ENCODE measurements around the gene PADI2. TPM values are rescaled to one million over a fixed set of nuclear protein-coding genes. Genes with fewer than 3 reads are reported as not detected.

Gene PADI2
- total RNA-seq, 2 donors from 2014 or later = 1.00 to 1.6 TPM

GRCh38 chr1:17141441-17142197, 22.4 kb upstream of the PADI2 start:
- intact Hi-C loops (cut with DNase I) = no loop called here
- DNase-seq (ENCODE audit: low spot score) = no peak

- intact Hi-C loops (cut with DNase I) = no loop called here
Observed at GRCh38 chr1:17140279-17140678, 21.0 kb upstream of the PADI2 start.

DNA sequence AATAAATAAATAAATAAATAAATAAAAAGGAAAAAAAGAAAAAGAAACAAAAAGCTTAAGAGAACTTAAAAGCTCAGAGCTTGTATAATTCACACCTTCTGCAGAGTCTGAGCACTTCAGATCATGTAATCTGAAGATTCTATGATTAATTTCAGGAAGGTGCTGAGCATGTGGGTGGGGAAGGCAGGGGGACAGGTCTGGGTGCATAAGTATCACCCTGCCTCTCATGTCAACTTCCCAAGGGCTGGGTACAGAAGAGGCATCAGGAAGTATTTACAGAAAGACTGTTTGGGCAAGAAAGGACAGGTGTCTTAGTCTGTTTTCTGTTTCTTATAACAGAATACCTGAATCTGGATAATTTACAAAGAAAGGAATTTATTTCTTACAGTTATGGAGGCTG, 20.4 kb upstream of the PADI2 start:
- no peak for DNase-seq (ENCODE audit: low spot score)
- intact Hi-C loops (cut with DNase I) = no loop called here

More at GRCh38 chr1:17140279-17140678, 21.0 kb upstream of the PADI2 start:
- DNase-seq (ENCODE audit: low spot score) = no peak

- DNase-seq (ENCODE audit: low spot score) = no peak
- intact Hi-C loops (cut with DNase I) = no loop called here
Observed at GRCh38 chr1:17137441-17137840, 18.2 kb upstream of the PADI2 start.

DNA sequence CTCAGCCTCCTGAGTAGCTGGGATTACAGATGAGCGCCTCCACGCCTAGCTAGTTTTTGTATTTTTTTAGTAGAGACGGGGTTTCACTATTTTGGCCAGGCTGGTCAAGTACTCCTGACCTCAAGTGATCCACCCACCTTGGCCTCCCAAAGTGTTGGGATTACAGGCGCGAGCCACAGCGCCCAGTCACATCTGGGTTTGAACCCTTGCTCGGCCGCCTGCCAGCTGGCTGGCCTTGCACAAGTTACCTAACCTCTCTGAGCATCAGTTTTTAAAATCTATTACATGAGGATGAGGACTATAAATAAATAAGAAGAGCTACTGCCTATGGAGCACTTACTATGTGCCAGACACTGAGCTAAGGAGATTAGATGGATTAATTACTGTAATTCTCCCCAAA, 17.7 kb upstream of the PADI2 start:
- DNase-seq (ENCODE audit: low spot score) = no peak
- intact Hi-C loops (cut with DNase I) = no loop called here

DNA sequence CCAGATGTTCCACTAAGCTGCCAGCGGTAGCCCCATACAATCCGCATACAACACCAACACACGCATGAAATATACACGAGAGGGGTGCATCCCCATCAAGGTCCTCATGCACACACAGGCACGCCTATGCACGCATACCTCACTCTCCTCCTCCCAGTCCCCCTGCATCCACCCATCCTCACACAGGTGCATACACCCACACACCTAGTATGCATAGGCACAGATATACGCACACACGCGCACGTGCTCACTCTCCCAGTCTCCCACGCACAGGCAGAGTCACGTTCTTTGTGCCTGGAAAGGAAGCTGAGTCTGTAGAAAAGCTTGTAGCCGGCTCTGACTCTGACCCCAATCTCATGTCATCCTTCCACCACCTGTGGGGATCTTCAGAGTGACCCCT, 16.9 kb upstream of the PADI2 start:
- no peak for DNase-seq (ENCODE audit: low spot score)
- intact Hi-C loops (cut with DNase I) = no loop called here

- DNase-seq (ENCODE audit: low spot score) = no peak
- intact Hi-C loops (cut with DNase I) = no loop called here
Observed at GRCh38 chr1:17135530-17135929, 16.3 kb upstream of the PADI2 start.

- DNase-seq (ENCODE audit: low spot score) = no peak
- intact Hi-C loops (cut with DNase I) = no loop called here
Observed at GRCh38 chr1:17134724-17135123, 15.5 kb upstream of the PADI2 start.

- DNase-seq (ENCODE audit: low spot score) = no peak
- intact Hi-C loops (cut with DNase I) = no loop called here
Observed at GRCh38 chr1:17134034-17134433, 14.8 kb upstream of the PADI2 start.

GRCh38 chr1:17130138-17130635, 10.9 kb upstream of the PADI2 start:
- intact Hi-C loops (cut with DNase I) = no loop called here
- DNase-seq (ENCODE audit: low spot score) = no peak

- intact Hi-C loops (cut with DNase I) = no loop called here
- no peak for DNase-seq (ENCODE audit: low spot score)
Observed at GRCh38 chr1:17128361-17128760, 9.1 kb upstream of the PADI2 start.

- peak; percentile 97 for DNase-seq (ENCODE audit: low spot score)
- intact Hi-C loops (cut with DNase I) = loop anchor here (2.0 kb wide), 2 partner anchors 109 to 111 kb away; no protein-coding TSS in a partner anchor
Observed at GRCh38 chr1:17125756-17126237, 6.5 kb upstream of the PADI2 start.

DNA sequence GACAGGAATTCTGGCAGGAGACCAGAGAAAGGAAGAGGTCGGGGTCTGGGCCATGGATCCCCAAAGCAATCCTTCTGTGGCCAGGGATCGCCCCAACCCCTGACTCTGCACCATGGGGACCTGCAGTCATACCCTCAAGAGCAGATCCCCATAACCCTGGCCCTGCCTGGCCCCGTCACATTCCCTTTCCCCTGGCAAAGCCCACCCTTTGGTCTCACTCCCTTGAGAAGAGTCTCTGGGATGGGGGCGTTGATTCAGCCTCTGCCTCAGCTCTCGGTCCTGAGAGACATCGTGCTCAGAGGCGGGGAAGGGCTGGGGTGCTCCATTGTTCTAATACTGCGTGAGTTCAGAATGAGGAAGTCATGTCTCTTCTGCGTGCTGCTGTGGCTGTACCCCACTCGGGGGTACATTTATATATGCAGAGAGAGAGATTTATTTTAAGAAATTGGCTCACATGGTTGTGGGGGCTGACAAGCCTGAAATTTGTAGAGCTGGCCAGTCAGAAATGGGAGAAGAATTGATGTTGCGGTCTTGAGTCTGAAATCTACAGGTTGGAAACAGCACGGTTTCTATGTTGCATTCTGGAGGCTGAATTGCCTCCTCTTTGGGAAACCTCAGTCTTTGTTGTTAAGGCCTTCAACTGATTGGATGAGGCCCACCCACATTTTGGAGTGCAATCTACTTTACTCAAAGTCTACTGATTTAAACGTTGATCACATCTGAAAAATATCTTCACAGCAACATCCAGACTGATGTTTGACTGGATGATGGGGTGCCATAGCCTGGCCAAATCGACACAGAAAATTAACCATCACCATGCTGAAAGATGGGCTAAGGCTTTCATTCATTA, 4.2 kb upstream of the PADI2 start:
- no peak for DNase-seq (ENCODE audit: low spot score)
- intact Hi-C loops (cut with DNase I) = loop anchor here in 1 of 2 donors (2.0 kb wide), 1 partner anchor 113 kb away; no protein-coding TSS in a partner anchor

DNA sequence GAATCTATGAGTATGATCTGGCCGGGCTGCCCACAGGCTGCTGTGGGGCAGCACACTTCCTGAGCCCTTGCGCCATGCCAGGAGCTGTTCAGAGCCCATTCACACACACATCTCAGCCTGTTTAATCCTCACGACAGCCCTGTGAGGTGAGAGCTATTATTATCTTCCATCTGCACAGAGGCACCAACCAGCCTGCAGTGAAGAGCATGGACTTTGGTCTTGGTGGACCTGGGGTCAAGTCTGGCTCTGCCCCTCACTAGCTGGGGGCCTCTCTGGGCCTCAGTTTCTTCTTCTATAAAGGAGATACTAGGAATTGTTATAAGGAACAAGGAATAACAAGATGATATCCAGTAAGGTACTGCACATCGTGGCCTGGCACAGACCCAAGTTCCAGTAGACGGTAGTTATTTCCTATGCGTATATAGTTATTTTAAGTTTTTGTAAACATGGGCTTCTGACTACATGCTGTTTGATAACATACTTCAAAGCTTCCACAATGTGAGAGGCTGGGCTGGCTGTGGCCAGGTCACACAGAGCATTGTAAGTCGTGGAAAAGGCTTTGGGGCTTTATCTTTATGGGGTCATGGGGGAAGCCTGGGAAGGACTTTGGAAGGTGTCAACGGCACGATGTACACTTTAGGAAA, 3.4 kb upstream of the PADI2 start:
- intact Hi-C loops (cut with DNase I) = no loop called here

DNA sequence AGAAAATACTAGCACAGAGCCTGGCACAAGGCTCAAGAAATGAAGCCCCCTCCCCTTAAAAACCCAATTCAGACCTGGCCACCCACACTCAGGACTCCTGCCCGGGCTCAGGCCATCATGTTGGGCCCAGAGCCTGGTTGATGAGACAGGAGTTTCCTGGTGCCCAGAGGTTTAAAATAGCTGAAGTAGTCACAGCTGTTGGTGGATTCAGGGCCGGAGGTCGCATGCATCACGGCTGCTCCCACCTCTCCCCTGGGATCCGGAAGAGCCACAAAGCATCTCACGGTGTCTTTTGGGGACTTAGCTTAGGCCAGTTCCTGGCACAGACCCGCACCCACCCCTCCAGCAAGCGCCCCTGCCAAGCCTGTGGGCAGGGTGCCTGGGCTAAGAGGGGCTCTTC, 2.6 kb upstream of the PADI2 start:
- DNase-seq (ENCODE audit: low spot score) = no peak
- intact Hi-C loops (cut with DNase I) = no loop called here

More for the DNA sequence above, 3.4 kb upstream of the PADI2 start:
- no peak for DNase-seq (ENCODE audit: low spot score)

DNA sequence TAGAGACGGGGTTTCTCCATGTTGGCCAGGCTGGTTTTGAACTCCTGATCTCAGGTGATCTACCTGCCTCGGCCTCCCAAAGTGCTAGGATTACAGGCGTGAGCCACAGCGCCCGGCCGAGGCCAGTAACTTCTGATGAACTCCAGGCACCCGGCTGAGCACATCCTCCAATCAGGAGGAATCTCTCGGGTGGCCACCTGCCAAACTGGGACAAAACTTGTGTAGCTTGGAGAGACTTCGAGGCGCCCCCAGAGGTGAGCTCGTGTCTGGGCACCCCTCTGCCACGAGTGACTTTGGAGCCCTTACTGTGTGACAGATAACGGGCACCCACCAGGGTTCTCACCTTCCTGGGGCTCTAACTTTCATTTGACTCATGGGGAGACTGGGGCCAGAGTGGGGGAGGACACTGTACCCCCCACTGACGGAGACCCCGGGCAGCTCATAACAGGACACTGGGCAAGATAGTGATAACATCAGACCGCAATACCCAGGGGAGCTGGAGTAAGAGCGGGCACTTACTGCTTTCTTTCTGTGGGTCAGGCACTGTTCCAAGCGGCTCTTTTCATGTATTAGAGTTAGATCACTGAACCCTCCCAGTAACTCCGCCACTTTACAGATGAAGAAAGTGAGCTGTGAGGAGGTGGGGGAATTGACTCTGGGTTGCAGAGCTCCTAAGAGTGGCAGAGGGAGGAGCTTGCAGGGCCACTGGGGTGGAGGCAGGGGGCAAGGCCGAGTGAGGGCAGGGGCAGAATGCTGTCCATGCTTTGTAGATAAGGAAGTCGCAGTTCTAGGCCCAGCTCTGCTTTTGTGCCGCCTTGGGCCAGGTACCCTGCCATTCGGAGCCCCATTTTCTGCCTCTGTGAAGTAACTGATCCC, 1.9 kb upstream of the PADI2 start:
- DNase-seq (ENCODE audit: low spot score) = no peak
- intact Hi-C loops (cut with DNase I) = no loop called here

- DNase-seq (ENCODE audit: low spot score) = no peak
Observed at GRCh38 chr1:17120481-17120877, 1.2 kb upstream of the PADI2 start.

GRCh38 chr1:17119773-17120480, 676 bp upstream of the PADI2 start:
- DNase-seq (ENCODE audit: low spot score) = no peak
- intact Hi-C loops (cut with DNase I) = no loop called here

More at GRCh38 chr1:17120481-17120877, 1.2 kb upstream of the PADI2 start:
- intact Hi-C loops (cut with DNase I) = no loop called here
